ENCODE results near the gene PLS1.

DNA sequence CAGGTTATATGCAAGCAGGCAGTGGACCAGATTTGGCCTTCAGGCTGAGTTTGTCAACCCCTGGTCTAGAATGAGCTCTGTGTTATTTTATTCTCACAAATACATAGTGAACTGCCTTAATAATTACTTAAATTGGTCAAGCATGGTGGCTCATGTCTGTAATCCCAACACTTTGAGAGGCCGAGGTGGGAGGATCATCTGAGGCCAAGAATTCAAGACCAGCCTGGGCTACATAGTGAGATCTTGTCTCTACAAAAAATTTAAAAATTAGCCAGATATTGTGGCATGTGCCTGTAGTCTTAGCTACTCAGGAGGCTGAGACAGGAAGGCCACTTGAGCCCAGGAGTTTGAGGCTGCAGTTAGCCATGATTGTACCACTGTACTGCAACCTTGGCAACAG, 15.0 kb downstream of the PLS1 start:
- TF ChIP-seq, protein P1, sequence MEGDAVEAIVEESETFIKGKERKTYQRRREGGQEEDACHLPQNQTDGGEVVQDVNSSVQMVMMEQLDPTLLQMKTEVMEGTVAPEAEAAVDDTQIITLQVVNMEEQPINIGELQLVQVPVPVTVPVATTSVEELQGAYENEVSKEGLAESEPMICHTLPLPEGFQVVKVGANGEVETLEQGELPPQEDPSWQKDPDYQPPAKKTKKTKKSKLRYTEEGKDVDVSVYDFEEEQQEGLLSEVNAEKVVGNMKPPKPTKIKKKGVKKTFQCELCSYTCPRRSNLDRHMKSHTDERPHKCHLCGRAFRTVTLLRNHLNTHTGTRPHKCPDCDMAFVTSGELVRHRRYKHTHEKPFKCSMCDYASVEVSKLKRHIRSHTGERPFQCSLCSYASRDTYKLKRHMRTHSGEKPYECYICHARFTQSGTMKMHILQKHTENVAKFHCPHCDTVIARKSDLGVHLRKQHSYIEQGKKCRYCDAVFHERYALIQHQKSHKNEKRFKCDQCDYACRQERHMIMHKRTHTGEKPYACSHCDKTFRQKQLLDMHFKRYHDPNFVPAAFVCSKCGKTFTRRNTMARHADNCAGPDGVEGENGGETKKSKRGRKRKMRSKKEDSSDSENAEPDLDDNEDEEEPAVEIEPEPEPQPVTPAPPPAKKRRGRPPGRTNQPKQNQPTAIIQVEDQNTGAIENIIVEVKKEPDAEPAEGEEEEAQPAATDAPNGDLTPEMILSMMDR (IDR thresholded peaks at IDR 0.05) = no peak
- no peak for TF ChIP-seq HOXB5 (CRISPR knock-in tag; IDR thresholded peaks at IDR 0.05)
- TF ChIP-seq POLR2A (IDR thresholded peaks at IDR 0.05; ENCODE audit: low read length) = no peak
- TF ChIP-seq SMC3 (IDR thresholded peaks at IDR 0.05) = no peak
- TF ChIP-seq, protein P2, sequence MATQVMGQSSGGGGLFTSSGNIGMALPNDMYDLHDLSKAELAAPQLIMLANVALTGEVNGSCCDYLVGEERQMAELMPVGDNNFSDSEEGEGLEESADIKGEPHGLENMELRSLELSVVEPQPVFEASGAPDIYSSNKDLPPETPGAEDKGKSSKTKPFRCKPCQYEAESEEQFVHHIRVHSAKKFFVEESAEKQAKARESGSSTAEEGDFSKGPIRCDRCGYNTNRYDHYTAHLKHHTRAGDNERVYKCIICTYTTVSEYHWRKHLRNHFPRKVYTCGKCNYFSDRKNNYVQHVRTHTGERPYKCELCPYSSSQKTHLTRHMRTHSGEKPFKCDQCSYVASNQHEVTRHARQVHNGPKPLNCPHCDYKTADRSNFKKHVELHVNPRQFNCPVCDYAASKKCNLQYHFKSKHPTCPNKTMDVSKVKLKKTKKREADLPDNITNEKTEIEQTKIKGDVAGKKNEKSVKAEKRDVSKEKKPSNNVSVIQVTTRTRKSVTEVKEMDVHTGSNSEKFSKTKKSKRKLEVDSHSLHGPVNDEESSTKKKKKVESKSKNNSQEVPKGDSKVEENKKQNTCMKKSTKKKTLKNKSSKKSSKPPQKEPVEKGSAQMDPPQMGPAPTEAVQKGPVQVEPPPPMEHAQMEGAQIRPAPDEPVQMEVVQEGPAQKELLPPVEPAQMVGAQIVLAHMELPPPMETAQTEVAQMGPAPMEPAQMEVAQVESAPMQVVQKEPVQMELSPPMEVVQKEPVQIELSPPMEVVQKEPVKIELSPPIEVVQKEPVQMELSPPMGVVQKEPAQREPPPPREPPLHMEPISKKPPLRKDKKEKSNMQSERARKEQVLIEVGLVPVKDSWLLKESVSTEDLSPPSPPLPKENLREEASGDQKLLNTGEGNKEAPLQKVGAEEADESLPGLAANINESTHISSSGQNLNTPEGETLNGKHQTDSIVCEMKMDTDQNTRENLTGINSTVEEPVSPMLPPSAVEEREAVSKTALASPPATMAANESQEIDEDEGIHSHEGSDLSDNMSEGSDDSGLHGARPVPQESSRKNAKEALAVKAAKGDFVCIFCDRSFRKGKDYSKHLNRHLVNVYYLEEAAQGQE (IDR thresholded peaks at IDR 0.05) = no peak
- TF ChIP-seq EP300 (IDR thresholded peaks at IDR 0.05) = no peak
- no peak for TF ChIP-seq CHD2 (IDR thresholded peaks at IDR 0.05; ENCODE audit: low read length, partially characterized antibody)
- no peak for TF ChIP-seq JUNB (IDR thresholded peaks at IDR 0.05)
- TF ChIP-seq, protein P3, sequence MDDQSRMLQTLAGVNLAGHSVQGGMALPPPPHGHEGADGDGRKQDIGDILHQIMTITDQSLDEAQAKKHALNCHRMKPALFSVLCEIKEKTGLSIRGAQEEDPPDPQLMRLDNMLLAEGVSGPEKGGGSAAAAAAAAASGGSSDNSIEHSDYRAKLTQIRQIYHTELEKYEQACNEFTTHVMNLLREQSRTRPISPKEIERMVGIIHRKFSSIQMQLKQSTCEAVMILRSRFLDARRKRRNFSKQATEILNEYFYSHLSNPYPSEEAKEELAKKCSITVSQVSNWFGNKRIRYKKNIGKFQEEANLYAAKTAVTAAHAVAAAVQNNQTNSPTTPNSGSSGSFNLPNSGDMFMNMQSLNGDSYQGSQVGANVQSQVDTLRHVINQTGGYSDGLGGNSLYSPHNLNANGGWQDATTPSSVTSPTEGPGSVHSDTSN (IDR thresholded peaks at IDR 0.05) = no peak
- no peak for TF ChIP-seq JUN (IDR thresholded peaks at IDR 0.05)
- TF ChIP-seq MYC (IDR thresholded peaks at IDR 0.05; ENCODE audit: borderline replicate concordance, low read length) = no peak
- no peak for TF ChIP-seq RAD21 (conservative IDR thresholded peaks at IDR 0.05 in 1 of 2, IDR thresholded peaks at IDR 0.05 in 1 of 2)
- TF ChIP-seq NR3C1 (IDR thresholded peaks at IDR 0.05) = no peak
- no peak for TF ChIP-seq NPAS2 (CRISPR knock-in tag; IDR thresholded peaks at IDR 0.05; ENCODE audit: borderline replicate concordance)
